Measurements from ENCODE around the gene SWT1. TPM values are rescaled to one million over a fixed set of nuclear protein-coding genes. Genes with fewer than 3 reads are reported as not detected.
"Not testable (repeated sequence)": the region's sequence is repeated elsewhere in the genome, so short reads cannot be mapped to it uniquely, and the experiment has no call there.

The SWT1 gene
- total RNA-seq, 4 donors from 2014 or later: 8.2 to 16.0 (median 11.7) TPM

GRCh38 chr1:185245466-185245865 lies 88.5 kb downstream of the SWT1 start:
- DNase-seq (ENCODE audit: low spot score in 2 of 2): no peak
- 91 to 95% methylated on average over 2 of the region's 2 CpGs for WGBS, 2 donors

GRCh38 chr1:185249563-185249962 lies 92.6 kb downstream of the SWT1 start:
- Histone ChIP-seq H3K9me3 (no peaks in the 10 kb centered on the region), H3K4me1 (no peaks in the 10 kb centered on the region), H3K27ac (no peak overlapping the region), H3K4me3 (no peak overlapping the region), H3K27me3 (no peaks in the 10 kb centered on the region), H3K36me3 (no peaks in the 10 kb centered on the region)
- TF ChIP-seq CTCF (IDR thresholded peaks at IDR 0.05) (no peak), EP300 (IDR thresholded peaks at IDR 0.05) (no peak), POLR2A (IDR thresholded peaks at IDR 0.05) (no peak)
- no peak for DNase-seq (ENCODE audit: low spot score in 2 of 2)
- WGBS, 2 donors: 55 to 59% methylated on average over 2 of the region's 2 CpGs

More at GRCh38 chr1:185245466-185245865, 88.5 kb downstream of the SWT1 start:
- no peaks in the 10 kb centered on the region for H3K4me1 ChIP-seq
- TF ChIP-seq CTCF (IDR thresholded peaks at IDR 0.05) (no peak), EP300 (IDR thresholded peaks at IDR 0.05) (no peak), POLR2A (IDR thresholded peaks at IDR 0.05) (no peak)
- peaks cover 0 to 3% (median 0%) of the 10 kb centered on the region in 3 donors for H3K36me3 ChIP-seq
- H3K27ac ChIP-seq: no peak overlapping the region
- H3K4me3 ChIP-seq: no peak overlapping the region
- H3K9me3 ChIP-seq: no peaks in the 10 kb centered on the region
- no peaks in the 10 kb centered on the region for H3K27me3 ChIP-seq

- Histone ChIP-seq H3K36me3 (no peaks in the 10 kb centered on the region), H3K27me3 (no peaks in the 10 kb centered on the region), H3K9me3 (no peaks in the 10 kb centered on the region), H3K4me3 (no peak overlapping the region), H3K27ac (no peak overlapping the region), H3K4me1 (no peaks in the 10 kb centered on the region)
- TF ChIP-seq POLR2A (IDR thresholded peaks at IDR 0.05): no peak
- no peak for TF ChIP-seq EP300 (IDR thresholded peaks at IDR 0.05)
- TF ChIP-seq CTCF (IDR thresholded peaks at IDR 0.05): no peak
- DNase-seq (ENCODE audit: low spot score in 2 of 2): no peak
- 67 to 68% methylated on average over 4 of the region's 4 CpGs for WGBS, 2 donors
Observed at GRCh38 chr1:185250063-185250462, 93.1 kb downstream of the SWT1 start.

- not testable (repeated sequence) for H3K9me3 ChIP-seq; H3K4me3 ChIP-seq; H3K27me3 ChIP-seq; H3K4me1 ChIP-seq; H3K27ac ChIP-seq; H3K36me3 ChIP-seq; DNase-seq (ENCODE audit: low spot score in 2 of 2)
- WGBS, 2 donors: 96 to 100% methylated on average over 3 of the region's 4 CpGs
Observed at GRCh38 chr1:185251928-185252327, 95.0 kb downstream of the SWT1 start.

GRCh38 chr1:185252404-185252803 lies 95.4 kb downstream of the SWT1 start:
- H3K27me3 ChIP-seq; H3K36me3 ChIP-seq; H3K27ac ChIP-seq; H3K4me3 ChIP-seq; H3K9me3 ChIP-seq; H3K4me1 ChIP-seq; DNase-seq (ENCODE audit: low spot score in 2 of 2): not testable (repeated sequence)
- no CpG with 5 or more reads among the region's 1 CpG for WGBS, 2 donors

- not testable (repeated sequence) for H3K9me3 ChIP-seq; H3K4me1 ChIP-seq; H3K27me3 ChIP-seq; H3K36me3 ChIP-seq; H3K4me3 ChIP-seq; H3K27ac ChIP-seq; DNase-seq (ENCODE audit: low spot score in 2 of 2)
- WGBS, 2 donors: 80 to 90% methylated on average over 5 of the region's 6 CpGs
Observed at GRCh38 chr1:185255595-185255994, 98.6 kb downstream of the SWT1 start.

GRCh38 chr1:185257116-185257949 lies 100.4 kb downstream of the SWT1 start:
- 78 to 80% methylated on average over 19 to 22 of the region's 32 CpGs for WGBS, 2 donors
- Histone ChIP-seq H3K27ac (peak overlapping the region in 1 of 4 donors; percentile 29), H3K4me3 (peak overlapping the region in 1 of 4 donors; percentile 31)
- not testable (repeated sequence) for H3K9me3 ChIP-seq; H3K27me3 ChIP-seq; H3K4me1 ChIP-seq; DNase-seq (ENCODE audit: low spot score in 2 of 2); H3K36me3 ChIP-seq

Measured in tibial nerve (tissue), 4 donors.